ENCODE results near the gene HECA.

HECA gene

GRCh38 chr6:139173822-139174221 is 38.9 kb downstream of the HECA start:
- TF ChIP-seq CTCF (IDR thresholded peaks at IDR 0.05; ENCODE audit: poor library complexity, severe bottlenecking): no peak
- no peak overlapping the region for H3K27ac ChIP-seq (ENCODE audit: poor library complexity, severe bottlenecking)
- H3K4me1 ChIP-seq (ENCODE audit: insufficient read depth, poor library complexity, severe bottlenecking): no peaks in the 10 kb centered on the region
- ATAC-seq (ENCODE audit: low read depth) (no peak), DNase-seq (ENCODE audit: low spot score) (no peak)
- H3K27me3 ChIP-seq (ENCODE audit: insufficient read depth, poor library complexity, severe bottlenecking): no peaks in the 10 kb centered on the region
- no peak overlapping the region for H3K4me3 ChIP-seq (ENCODE audit: severe bottlenecking)
- H3K36me3 ChIP-seq (ENCODE audit: low read depth): peaks cover 6% of the 10 kb centered on the region
- H3K9me3 ChIP-seq (ENCODE audit: severe bottlenecking): no peaks in the 10 kb centered on the region

GRCh38 chr6:139174961-139175360 is 40.1 kb downstream of the HECA start:
- no peak overlapping the region for H3K27ac ChIP-seq (ENCODE audit: poor library complexity, severe bottlenecking)
- no peaks in the 10 kb centered on the region for H3K27me3 ChIP-seq (ENCODE audit: insufficient read depth, poor library complexity, severe bottlenecking)
- no peak for DNase-seq (ENCODE audit: low spot score)
- H3K9me3 ChIP-seq (ENCODE audit: severe bottlenecking): no peaks in the 10 kb centered on the region
- TF ChIP-seq CTCF (IDR thresholded peaks at IDR 0.05; ENCODE audit: poor library complexity, severe bottlenecking): no peak
- H3K4me1 ChIP-seq (ENCODE audit: insufficient read depth, poor library complexity, severe bottlenecking): no peaks in the 10 kb centered on the region
- H3K4me3 ChIP-seq (ENCODE audit: severe bottlenecking): no peak overlapping the region
- no peak for ATAC-seq (ENCODE audit: low read depth)
- peaks cover 11% of the 10 kb centered on the region for H3K36me3 ChIP-seq (ENCODE audit: low read depth)

GRCh38 chr6:139175389-139175948 is 40.6 kb downstream of the HECA start:
- Histone ChIP-seq H3K4me1 (ENCODE audit: insufficient read depth, poor library complexity, severe bottlenecking) (no peaks in the 10 kb centered on the region), H3K27ac (ENCODE audit: poor library complexity, severe bottlenecking) (no peak overlapping the region), H3K36me3 (ENCODE audit: low read depth) (peaks cover 11% of the 10 kb centered on the region), H3K27me3 (ENCODE audit: insufficient read depth, poor library complexity, severe bottlenecking) (no peaks in the 10 kb centered on the region), H3K9me3 (ENCODE audit: severe bottlenecking) (no peaks in the 10 kb centered on the region), H3K4me3 (ENCODE audit: severe bottlenecking) (no peak overlapping the region)
- DNase-seq (ENCODE audit: low spot score): no peak
- TF ChIP-seq CTCF (IDR thresholded peaks at IDR 0.05; ENCODE audit: poor library complexity, severe bottlenecking): no peak
- no peak for ATAC-seq (ENCODE audit: low read depth)

DNA sequence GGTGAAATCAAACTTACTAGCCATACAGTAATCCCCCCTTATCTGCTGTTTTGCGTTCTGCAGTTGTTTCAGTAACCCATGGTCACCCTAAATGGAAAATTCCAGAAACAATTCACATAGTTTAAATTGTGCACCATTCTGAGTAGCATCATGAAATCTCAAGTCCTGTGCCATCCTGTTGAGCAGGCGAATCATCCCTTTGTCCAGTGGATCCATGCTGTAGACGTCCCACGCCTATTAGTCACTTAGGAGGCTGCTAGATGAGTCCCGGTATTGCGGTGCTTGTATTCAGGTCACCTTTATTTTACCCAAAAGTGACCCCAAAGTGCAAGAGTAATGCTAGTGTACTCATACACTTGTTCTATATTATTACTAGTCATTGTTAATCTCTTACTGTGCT is 46.4 kb downstream of the HECA start:
- Histone ChIP-seq H3K4me1 (ENCODE audit: insufficient read depth, poor library complexity, severe bottlenecking) (no peaks in the 10 kb centered on the region), H3K27me3 (ENCODE audit: insufficient read depth, poor library complexity, severe bottlenecking) (no peaks in the 10 kb centered on the region), H3K9me3 (ENCODE audit: severe bottlenecking) (no peaks in the 10 kb centered on the region), H3K36me3 (ENCODE audit: low read depth) (peaks cover 7% of the 10 kb centered on the region), H3K4me3 (ENCODE audit: severe bottlenecking) (no peak overlapping the region), H3K27ac (ENCODE audit: poor library complexity, severe bottlenecking) (no peak overlapping the region)
- ATAC-seq (ENCODE audit: low read depth): no peak; the same call in 2 of the 3 replicates
- no peak for DNase-seq (ENCODE audit: low spot score)
- TF ChIP-seq CTCF (IDR thresholded peaks at IDR 0.05; ENCODE audit: poor library complexity, severe bottlenecking): no peak

GRCh38 chr6:139184047-139184446 is 49.2 kb downstream of the HECA start:
- H3K4me3 ChIP-seq (ENCODE audit: severe bottlenecking): no peak overlapping the region
- no peak for TF ChIP-seq CTCF (IDR thresholded peaks at IDR 0.05; ENCODE audit: poor library complexity, severe bottlenecking)
- no peak for ATAC-seq (ENCODE audit: low read depth)

More at GRCh38 chr6:139184047-139184446, 49.2 kb downstream of the HECA start:
- H3K4me1 ChIP-seq (ENCODE audit: insufficient read depth, poor library complexity, severe bottlenecking): no peaks in the 10 kb centered on the region
- no peak overlapping the region for H3K27ac ChIP-seq (ENCODE audit: poor library complexity, severe bottlenecking)
- H3K9me3 ChIP-seq (ENCODE audit: severe bottlenecking): no peaks in the 10 kb centered on the region
- no peak for DNase-seq (ENCODE audit: low spot score)
- H3K27me3 ChIP-seq (ENCODE audit: insufficient read depth, poor library complexity, severe bottlenecking): no peaks in the 10 kb centered on the region
- peaks cover 3% of the 10 kb centered on the region for H3K36me3 ChIP-seq (ENCODE audit: low read depth)
